ES-I3 (cell line): ENCODE results near the gene SOS1.

Experiments
- H3K36me3 ChIP-seq: 2 replicates; pipeline ENCODE4 v1.6.1; 2013; ENCODE audit warnings: mild to moderate bottlenecking, low read length, control low read depth, moderate library complexity; ENCODE audit not compliant: insufficient read depth
- H3K4me1 ChIP-seq: 2 replicates; pipeline ENCODE4 v1.6.1; 2013; ENCODE audit warnings: mild to moderate bottlenecking, control low read depth, low read length; ENCODE audit not compliant: insufficient read depth
- H3K9ac ChIP-seq: 2 replicates; pipeline ENCODE4 v1.6.1; 2013; ENCODE audit warnings: low read depth, mild to moderate bottlenecking, low read length, moderate library complexity
- H3K9me3 ChIP-seq: 2 replicates; pipeline ENCODE4 v1.6.1; 2013; ENCODE audit warnings: mild to moderate bottlenecking, low read length, moderate library complexity; ENCODE audit not compliant: control insufficient read depth, insufficient read depth

Gene SOS1

DNA sequence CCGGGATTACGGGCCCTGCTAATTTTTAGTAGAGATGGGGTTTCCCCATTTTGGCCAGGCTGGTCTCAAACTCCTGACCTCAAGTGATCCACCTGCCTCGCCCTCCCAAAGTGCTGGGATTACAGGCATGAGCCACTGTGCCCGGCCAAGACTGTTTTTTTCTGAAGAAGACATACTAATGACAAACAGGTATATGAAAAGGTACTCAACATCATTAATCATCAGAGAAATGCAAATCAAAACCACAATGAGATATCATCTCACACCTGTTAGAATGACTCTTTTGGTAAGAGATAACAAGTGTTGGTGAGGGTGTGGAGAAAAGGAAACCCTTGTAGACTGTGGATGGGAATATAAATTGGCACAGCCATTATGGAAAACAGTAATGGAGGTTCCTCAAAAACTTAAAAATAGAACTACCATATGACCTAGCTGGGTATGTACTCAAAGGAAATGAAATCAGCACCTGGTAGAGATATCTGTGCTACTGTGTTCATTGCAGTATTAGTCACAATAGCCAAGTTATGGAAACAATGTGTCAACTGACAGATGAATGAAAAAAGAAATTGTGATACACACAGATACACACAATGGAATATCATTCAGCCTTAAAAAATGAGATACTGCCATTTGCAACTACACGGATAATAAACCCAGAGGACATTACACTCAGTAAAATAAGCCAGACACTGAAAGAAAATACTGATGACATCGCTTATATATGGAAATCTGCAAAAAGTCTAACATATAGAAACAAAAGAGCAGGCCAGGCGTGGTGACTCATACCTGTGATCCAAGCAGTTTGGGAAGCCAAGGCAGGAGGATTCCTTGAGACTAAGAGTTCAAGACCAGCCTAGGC is 20.8 kb downstream of the SOS1 start:
- Histone ChIP-seq H3K9ac (no peak overlapping the region), H3K36me3 (no peaks in the 10 kb centered on the region), H3K9me3 (no peaks in the 10 kb centered on the region), H3K4me1 (no peaks in the 10 kb centered on the region)

DNA sequence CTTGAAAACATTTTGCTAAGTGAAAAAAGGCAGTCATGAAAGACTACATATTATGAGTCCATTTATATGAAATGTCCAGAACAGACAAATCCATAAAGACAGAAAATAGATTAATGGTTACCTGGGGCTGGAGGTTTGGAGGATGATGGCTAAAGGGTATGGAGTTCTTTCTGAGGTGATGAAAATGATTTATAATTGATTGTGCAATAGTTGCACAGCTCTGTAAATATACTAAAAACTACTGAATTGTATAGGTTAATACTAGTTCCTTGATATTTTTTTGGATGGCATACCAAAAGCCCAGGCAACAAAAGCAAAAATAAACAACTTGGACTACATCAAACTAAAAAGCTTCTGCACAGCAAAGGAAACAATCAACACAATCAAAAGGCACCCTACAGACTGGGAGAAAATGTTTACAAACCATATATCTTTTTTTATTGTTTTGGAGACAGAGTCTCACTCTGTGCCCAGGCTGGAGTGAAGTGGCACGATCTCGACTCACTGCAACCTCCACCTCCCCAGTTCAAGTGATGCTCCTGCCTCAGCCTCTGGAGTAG is 21.5 kb downstream of the SOS1 start:
- no peaks in the 10 kb centered on the region for H3K4me1 ChIP-seq
- no peaks in the 10 kb centered on the region for H3K9me3 ChIP-seq
- H3K36me3 ChIP-seq, result no peaks in the 10 kb centered on the region
- no peak overlapping the region for H3K9ac ChIP-seq

DNA sequence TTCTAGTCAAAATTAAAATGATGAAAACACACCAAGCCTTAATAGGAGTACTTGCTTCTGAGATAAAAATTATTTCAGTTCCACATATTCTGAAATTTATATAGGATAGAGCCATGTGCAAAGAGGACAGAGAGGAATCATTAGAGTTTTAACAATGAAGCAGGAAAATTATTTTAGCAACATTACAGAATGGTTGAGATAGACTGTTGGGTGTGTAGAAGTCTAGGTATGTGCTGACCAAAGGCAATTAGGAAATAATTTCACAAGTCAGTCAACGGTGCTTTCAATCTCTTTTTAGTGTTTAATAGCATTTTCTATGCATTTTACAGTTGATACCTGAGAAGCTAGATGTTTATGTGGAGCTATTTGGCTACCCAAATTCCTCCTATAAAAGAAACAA is 25.2 kb downstream of the SOS1 start:
- no peaks in the 10 kb centered on the region for H3K36me3 ChIP-seq
- H3K9ac ChIP-seq, result no peak overlapping the region
- peaks cover 14% of the 10 kb centered on the region; the same call in 1 of the 2 replicates for H3K4me1 ChIP-seq
- H3K9me3 ChIP-seq, result no peaks in the 10 kb centered on the region

DNA sequence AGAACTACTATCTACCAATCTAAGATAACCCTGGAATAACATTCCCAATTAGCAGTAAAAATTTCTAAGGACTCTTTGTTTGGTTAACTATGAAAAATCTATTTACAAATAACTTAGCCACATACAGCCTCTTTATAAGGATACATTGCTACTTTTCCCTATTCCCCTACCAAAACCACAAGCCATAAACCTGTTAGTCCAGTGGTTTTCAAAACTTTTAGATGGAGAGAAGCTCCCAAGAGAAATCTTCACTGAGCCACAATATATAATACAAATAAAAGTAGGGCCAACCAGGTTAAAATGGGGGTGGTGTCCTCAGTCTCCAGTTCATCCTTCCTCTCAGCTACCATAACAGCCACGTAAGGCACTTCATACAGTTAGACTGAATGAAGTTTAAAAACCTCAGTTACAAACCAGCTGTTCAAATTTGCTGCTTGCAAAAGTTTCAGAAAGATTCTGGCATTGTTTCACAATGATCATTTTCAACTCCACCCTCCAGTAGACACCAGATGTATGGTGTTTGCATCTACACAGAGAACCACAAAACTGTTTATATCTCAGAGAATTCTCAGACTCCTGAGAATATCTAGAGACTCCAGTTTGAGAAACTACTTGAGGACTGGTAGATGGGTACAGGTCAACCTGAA is 26.0 kb downstream of the SOS1 start:
- H3K36me3 ChIP-seq, result no peaks in the 10 kb centered on the region
- no peak overlapping the region for H3K9ac ChIP-seq
- H3K9me3 ChIP-seq, result no peaks in the 10 kb centered on the region
- peaks cover 14% of the 10 kb centered on the region; the same call in 1 of the 2 replicates for H3K4me1 ChIP-seq

DNA sequence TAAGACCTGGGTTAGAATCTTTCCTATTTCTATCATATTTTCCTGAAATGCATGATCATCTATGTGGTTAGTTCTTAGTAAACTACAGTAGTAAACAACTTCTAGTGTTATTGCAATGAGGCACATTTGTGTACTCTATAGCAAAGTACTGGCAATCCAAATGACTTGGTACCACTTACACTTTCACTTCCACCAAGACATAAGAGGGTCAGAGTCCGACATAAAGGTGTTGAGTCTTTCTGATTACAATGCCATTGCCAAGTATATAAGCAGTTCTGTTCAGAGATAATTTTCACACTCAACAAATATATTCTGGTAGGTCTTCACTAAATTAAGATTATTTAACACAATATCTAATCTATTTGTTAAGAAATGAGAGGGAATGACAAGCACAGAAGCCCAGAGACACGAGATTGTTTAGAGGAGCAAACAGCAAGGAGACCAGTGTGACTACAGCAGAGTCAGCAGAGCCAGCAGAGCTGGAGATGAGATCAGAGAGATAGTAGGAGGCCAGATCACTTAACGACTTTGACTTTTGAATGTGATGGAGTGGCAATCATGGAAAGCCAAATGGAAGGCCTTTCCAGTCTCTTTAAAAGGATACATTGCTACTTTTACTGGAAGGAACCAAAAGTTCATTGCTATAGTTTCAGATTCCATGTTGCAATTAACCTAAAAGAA is 27.5 kb downstream of the SOS1 start:
- no peaks in the 10 kb centered on the region for H3K9me3 ChIP-seq
- H3K4me1 ChIP-seq, result peaks cover 14% of the 10 kb centered on the region; the same call in 1 of the 2 replicates
- H3K36me3 ChIP-seq, result no peaks in the 10 kb centered on the region
- H3K9ac ChIP-seq, result no peak overlapping the region

DNA sequence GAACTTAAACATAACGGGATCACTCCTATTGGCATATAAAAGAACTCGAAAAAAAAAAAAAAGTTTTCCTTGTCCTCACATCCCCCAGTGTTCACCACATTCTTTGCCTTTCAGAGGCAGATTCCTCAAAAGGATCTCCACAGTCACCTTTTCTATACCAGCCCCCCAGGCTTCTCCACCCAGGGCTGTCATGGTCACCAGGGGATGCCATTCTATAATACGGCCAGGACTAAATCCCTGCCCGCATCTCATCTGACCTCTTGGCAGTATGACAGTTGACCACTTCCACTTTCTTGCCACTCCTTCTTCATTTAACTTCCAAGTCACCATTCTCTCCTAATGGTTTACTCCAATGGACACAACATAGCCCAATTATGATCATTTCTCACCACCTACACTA is 29.3 kb downstream of the SOS1 start:
- H3K36me3 ChIP-seq, result no peaks in the 10 kb centered on the region
- H3K4me1 ChIP-seq, result peaks cover 14% of the 10 kb centered on the region; the same call in 1 of the 2 replicates
- no peaks in the 10 kb centered on the region for H3K9me3 ChIP-seq
- H3K9ac ChIP-seq, result no peak overlapping the region

DNA sequence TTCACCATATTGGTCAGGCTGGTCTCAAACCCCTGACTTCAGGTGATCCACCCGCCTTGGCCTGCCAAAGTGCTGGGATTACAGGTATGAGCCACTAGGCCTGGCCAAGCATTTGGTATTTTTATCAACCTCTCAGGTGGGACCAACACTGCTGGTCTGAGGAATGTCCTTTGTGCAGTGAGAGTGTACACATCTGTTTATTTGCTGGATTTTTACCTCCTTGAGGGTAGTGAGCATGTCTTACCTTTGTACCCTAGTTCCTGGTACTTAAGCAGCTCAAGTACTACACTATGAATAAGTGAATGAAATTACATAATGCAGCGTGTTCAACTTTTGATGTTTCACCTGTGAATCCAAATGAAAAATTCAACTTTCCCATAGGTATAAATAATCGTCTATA is 29.8 kb downstream of the SOS1 start:
- peaks cover 14% of the 10 kb centered on the region; the same call in 1 of the 2 replicates for H3K4me1 ChIP-seq
- H3K9me3 ChIP-seq, result no peaks in the 10 kb centered on the region
- no peaks in the 10 kb centered on the region for H3K36me3 ChIP-seq
- no peak overlapping the region for H3K9ac ChIP-seq

DNA sequence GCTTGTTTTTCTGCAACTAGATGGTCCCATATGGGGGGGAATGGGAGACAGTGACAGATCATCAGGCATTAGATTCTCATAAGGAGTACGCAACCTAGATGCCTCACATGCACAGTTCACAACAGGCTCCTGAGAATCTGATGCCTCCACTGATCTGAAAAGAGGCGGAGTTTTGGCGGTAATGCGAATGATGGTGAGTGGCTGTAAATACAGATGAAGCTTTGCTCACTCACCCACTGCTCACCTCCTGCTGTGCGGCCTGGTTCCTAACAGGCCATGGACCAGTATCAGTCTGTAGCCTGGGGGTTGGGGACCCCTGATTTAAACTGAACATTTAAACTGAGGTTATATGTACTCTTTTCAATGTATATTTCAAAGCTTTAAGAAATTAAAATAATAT is 40.7 kb downstream of the SOS1 start:
- peaks cover 8% of the 10 kb centered on the region; the same call in 1 of the 2 replicates for H3K9me3 ChIP-seq
- no peak overlapping the region for H3K9ac ChIP-seq
- H3K4me1 ChIP-seq, result no peaks in the 10 kb centered on the region
- H3K36me3 ChIP-seq, result no peaks in the 10 kb centered on the region

DNA sequence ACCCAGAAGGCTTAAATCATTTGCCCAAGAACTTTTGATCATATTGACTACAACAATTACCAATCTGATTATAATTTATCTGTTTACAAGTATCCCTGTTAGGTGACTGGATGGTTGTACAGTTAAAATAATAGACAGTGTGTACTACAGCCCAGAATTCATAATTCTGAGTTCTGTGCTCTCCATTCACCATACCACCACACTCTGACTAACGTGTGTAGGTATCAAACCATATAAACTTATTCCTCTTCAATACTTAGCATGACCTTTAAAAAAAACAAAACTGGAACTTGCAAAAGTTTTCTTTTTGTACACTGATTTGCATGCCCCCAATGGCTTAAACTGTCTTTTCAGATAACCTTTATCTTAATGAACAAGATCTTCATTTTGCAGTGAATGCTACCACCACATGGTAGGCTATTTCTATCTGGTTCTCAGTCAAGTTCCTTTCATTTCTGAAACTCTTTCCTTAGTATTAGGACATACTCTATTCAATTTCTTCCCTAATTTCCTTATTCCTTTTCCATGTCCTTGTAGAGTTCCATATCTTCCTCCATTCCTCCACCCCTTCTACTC is 50.9 kb downstream of the SOS1 start:
- H3K9me3 ChIP-seq, result no peaks in the 10 kb centered on the region
- H3K36me3 ChIP-seq, result no peaks in the 10 kb centered on the region
- H3K4me1 ChIP-seq, result no peaks in the 10 kb centered on the region; the same call in 1 of the 2 replicates
- H3K9ac ChIP-seq, result no peak overlapping the region

DNA sequence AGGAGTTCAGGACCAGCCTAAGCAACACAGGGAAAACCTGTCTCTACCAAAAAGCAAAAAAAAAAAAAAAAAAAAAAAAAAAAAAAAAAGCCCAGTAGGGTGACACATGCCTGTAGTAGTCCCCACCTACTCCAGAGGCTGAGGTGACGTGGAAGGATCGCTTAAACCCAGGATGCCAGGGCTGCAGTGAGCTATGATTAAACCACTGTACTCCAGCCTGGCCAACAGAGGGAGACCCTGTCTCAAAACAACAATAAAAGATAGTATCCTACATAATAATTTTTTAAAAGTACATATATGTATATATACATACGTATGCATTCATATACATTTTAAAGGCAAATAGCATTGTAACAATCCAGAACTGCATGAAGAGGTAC is 51.7 kb downstream of the SOS1 start:
- H3K9ac ChIP-seq, result no peak overlapping the region
- no peaks in the 10 kb centered on the region for H3K9me3 ChIP-seq
- no peaks in the 10 kb centered on the region; the same call in 1 of the 2 replicates for H3K4me1 ChIP-seq
- no peaks in the 10 kb centered on the region for H3K36me3 ChIP-seq

DNA sequence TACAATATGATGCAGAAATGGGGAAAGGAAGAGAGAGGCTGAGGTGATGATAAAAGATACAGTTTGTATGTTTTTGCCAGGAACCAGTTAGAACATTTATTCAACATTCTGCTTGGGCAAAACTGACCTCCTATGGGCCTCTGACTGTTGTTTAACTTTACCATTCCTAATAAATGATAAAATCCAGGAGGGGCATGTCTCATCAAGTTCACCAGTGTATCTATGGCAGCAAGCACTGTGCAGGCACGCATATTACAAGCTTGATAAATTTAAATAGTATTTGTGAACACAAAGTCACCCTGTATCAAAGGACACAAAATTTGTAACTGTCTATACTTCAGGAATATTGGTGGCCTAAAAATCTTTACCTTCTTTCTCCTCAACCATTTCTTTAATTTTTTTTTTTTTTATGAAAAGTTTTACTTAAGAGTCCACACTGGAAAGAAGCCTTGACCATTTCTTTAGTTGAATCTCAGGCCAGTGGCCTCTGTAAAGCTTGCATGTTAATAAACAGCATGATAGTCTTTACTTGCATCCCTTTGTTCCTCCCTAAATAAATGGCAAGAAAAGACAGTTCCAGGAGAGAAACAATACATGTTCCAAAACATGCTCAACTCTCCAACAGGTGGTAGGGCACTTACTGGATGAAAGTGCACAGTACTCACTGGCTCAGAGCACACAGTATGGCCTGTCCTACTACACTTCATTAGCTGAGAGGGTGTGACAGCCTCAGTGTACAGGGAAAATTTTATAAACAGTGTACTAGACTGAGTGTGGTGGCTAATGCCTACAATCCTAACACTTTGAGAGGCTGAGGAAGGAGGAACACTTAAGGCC is 52.3 kb downstream of the SOS1 start:
- H3K4me1 ChIP-seq, result no peaks in the 10 kb centered on the region; the same call in 1 of the 2 replicates
- H3K36me3 ChIP-seq, result no peaks in the 10 kb centered on the region
- H3K9me3 ChIP-seq, result no peaks in the 10 kb centered on the region
- H3K9ac ChIP-seq, result no peak overlapping the region

DNA sequence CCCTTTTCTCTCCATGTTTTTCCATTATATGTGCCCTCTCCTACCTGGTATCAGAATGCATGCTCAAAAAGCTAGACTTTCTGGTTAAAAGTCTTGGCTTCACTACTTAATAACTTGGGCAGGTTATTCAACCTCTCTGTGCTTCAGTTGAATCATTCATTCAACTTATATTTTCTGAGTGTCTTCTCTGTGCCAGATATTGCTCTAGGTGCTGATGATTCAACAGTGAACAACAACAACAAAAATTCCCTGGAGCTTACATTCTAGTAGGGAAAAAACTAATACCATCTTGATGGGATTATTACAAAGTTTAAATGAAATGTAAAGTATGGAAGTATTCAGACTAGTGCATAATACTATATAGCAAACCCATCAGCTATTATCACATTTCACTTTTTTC is 55.2 kb downstream of the SOS1 start:
- Histone ChIP-seq H3K9ac (no peak overlapping the region), H3K4me1 (no peaks in the 10 kb centered on the region; the same call in 1 of the 2 replicates), H3K36me3 (no peaks in the 10 kb centered on the region), H3K9me3 (no peaks in the 10 kb centered on the region)

DNA sequence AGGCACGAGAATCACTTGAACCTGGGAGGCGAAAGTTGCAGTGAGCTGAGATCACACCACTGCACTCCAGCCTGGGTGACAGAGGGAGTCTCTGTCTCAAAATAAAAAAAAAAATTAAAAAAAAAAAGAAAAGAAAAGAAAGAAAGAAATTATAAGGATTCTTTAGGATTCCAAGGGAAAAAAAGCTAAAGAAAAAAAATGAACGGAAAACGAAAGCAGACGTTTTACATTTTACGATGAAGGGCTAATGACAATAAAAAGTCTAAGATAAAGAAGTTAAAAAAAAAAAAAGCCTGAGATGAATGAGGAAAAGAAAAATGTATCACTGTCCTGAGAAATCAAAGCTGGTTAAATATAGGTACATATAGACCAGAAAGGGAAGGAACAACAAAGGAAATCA is 58.5 kb downstream of the SOS1 start:
- Histone ChIP-seq H3K9me3 (no peaks in the 10 kb centered on the region), H3K9ac (no peak overlapping the region), H3K36me3 (no peaks in the 10 kb centered on the region), H3K4me1 (no peaks in the 10 kb centered on the region; the same call in none of the 2 replicates)
